ENCODE data around the gene CIAPIN1. TPM values are rescaled to one million over a fixed set of nuclear protein-coding genes. Genes with fewer than 3 reads are reported as not detected.

Gene CIAPIN1
- total RNA-seq, 1 donor from 2014 or later = 97.2 TPM

GRCh38 chr16:57485916-57486857 is 39.0 kb upstream of the CIAPIN1 start, which contains the start of gene DOK4:
Gene DOK4 (minus strand): TSS chr16:57486493. CDS start chr16:57479507, 6,986 bp downstream.
- no peaks in the 10 kb centered on the region for H3K9me3 Mint-ChIP-seq
- no peak within 1 kb of the TSS for H3K27ac Mint-ChIP-seq (ENCODE audit: unreplicated experiment)
- TF ChIP-seq, protein P1, sequence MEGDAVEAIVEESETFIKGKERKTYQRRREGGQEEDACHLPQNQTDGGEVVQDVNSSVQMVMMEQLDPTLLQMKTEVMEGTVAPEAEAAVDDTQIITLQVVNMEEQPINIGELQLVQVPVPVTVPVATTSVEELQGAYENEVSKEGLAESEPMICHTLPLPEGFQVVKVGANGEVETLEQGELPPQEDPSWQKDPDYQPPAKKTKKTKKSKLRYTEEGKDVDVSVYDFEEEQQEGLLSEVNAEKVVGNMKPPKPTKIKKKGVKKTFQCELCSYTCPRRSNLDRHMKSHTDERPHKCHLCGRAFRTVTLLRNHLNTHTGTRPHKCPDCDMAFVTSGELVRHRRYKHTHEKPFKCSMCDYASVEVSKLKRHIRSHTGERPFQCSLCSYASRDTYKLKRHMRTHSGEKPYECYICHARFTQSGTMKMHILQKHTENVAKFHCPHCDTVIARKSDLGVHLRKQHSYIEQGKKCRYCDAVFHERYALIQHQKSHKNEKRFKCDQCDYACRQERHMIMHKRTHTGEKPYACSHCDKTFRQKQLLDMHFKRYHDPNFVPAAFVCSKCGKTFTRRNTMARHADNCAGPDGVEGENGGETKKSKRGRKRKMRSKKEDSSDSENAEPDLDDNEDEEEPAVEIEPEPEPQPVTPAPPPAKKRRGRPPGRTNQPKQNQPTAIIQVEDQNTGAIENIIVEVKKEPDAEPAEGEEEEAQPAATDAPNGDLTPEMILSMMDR (conservative IDR thresholded peaks at IDR 0.05) = no peak
- no peaks in the 10 kb centered on the region for H3K36me3 Mint-ChIP-seq (ENCODE audit: low read depth)
- H3K27me3 Mint-ChIP-seq (ENCODE audit: low read depth) = peaks cover 6% of the 10 kb centered on the region
- peaks cover 18% of the 10 kb centered on the region for H3K4me1 Mint-ChIP-seq
- peak within 1 kb of the TSS; percentile 89 for H3K4me3 Mint-ChIP-seq
- peak; percentile 70 for DNase-seq (ENCODE audit: low read depth, low spot score)

GRCh38 chr16:57485091-57485915 is 38.1 kb upstream of the CIAPIN1 start:
- DNase-seq (ENCODE audit: low read depth, low spot score) = no peak
- Mint-ChIP-seq H3K36me3 (ENCODE audit: low read depth) (no peaks in the 10 kb centered on the region), H3K4me3 (peak overlapping the region; percentile 89), H3K27me3 (ENCODE audit: low read depth) (peaks cover 6% of the 10 kb centered on the region), H3K9me3 (no peaks in the 10 kb centered on the region), H3K4me1 (peaks cover 18% of the 10 kb centered on the region), H3K27ac (ENCODE audit: unreplicated experiment) (no peak overlapping the region)
- TF ChIP-seq, protein P1 (conservative IDR thresholded peaks at IDR 0.05) = no peak

GRCh38 chr16:57484515-57485005 is 37.4 kb upstream of the CIAPIN1 start:
- DNase-seq (ENCODE audit: low read depth, low spot score) = no peak
- H3K4me3 Mint-ChIP-seq = peak overlapping the region; percentile 89
- no peak overlapping the region for H3K27ac Mint-ChIP-seq (ENCODE audit: unreplicated experiment)
- H3K4me1 Mint-ChIP-seq = peaks cover 22% of the 10 kb centered on the region
- TF ChIP-seq, protein P1 (conservative IDR thresholded peaks at IDR 0.05) = no peak
- H3K36me3 Mint-ChIP-seq (ENCODE audit: low read depth) = no peaks in the 10 kb centered on the region
- H3K9me3 Mint-ChIP-seq = no peaks in the 10 kb centered on the region
- peaks cover 6% of the 10 kb centered on the region for H3K27me3 Mint-ChIP-seq (ENCODE audit: low read depth)

DNA sequence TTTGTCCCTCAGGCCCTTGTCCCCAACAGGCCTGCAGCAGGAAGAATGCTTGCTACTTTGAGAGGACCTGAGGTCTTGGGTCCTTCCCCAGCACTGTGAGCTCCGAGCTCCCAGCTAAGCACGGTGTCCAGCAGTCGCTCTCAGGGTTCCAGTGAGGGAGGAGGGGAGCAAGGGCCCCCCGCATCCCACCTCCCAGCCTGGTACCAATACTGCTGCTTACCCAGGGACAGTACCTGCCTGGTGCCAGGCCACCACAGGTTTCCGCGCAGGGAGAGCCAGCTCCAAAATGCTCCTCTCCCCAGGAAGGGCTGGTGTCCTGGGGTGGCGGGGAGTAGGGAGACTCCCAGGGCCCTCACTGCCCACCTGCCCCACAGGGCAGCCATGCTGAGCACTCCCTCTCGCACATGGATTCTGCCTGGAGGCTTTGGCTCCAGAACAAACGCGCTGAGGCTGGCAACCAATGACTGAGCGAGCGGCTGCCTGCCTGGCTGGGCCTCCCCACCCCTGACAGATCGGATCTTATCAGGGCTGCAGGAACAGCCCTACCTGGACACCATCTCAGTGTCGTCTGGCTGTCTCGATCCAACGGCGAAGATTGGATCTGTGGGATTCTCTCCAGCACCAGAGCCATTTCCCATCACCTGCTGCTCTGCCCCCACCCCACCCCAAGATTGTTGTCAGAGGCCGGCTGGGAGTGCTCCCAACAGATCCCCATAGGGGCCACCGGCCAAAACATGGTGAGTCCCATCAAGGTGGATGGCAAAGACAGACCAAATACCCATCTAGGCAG is 36.7 kb upstream of the CIAPIN1 start:
- DNase-seq (ENCODE audit: low read depth, low spot score) = no peak
- TF ChIP-seq, protein P1 (conservative IDR thresholded peaks at IDR 0.05) = no peak
- no peaks in the 10 kb centered on the region for H3K36me3 Mint-ChIP-seq (ENCODE audit: low read depth)
- no peak overlapping the region for H3K27ac Mint-ChIP-seq (ENCODE audit: unreplicated experiment)
- H3K4me1 Mint-ChIP-seq = peaks cover 27% of the 10 kb centered on the region
- no peaks in the 10 kb centered on the region for H3K9me3 Mint-ChIP-seq
- peak overlapping the region; percentile 23 for H3K4me3 Mint-ChIP-seq
- peaks cover 6% of the 10 kb centered on the region for H3K27me3 Mint-ChIP-seq (ENCODE audit: low read depth)

All from neural crest cell (in vitro differentiated cells).